Stimulated activated CD8-positive, alpha-beta memory T cell treated with anti-CD3 and anti-CD28 coated beads, Interleukin-4, amount 100 ng/mL, for 1 hour (primary cell): ENCODE results near the gene ST6GALNAC6.

Source experiments
- DNase-seq, 2 donors: peaks; one replicate each; pipeline ENCODE4 v3.0.0-alpha.2; 2020; ENCODE audit warnings: low read depth in 2 of 2, low spot score in 1 of 2

The ST6GALNAC6 gene

DNA sequence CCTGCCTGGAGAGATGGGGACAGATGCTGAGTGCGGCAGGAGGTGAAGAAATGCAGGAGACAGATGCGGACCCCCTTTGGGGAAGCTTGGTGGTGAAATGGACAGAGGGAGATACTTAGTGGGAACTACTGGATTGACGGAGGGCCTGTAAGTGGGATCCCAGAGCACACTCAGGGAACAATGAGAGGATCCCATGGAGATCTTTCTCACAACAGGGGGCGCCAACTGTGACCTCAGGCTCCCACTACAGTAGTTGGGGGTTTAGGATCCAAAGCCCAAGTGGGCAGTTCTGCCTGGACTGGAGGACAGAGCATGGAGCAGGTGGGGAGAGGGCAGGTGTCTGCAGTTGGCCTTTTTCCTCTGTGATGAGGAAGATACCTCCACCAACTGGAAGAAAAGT is 34.8 kb upstream of the ST6GALNAC6 start:
- DNase-seq = no peak

DNA sequence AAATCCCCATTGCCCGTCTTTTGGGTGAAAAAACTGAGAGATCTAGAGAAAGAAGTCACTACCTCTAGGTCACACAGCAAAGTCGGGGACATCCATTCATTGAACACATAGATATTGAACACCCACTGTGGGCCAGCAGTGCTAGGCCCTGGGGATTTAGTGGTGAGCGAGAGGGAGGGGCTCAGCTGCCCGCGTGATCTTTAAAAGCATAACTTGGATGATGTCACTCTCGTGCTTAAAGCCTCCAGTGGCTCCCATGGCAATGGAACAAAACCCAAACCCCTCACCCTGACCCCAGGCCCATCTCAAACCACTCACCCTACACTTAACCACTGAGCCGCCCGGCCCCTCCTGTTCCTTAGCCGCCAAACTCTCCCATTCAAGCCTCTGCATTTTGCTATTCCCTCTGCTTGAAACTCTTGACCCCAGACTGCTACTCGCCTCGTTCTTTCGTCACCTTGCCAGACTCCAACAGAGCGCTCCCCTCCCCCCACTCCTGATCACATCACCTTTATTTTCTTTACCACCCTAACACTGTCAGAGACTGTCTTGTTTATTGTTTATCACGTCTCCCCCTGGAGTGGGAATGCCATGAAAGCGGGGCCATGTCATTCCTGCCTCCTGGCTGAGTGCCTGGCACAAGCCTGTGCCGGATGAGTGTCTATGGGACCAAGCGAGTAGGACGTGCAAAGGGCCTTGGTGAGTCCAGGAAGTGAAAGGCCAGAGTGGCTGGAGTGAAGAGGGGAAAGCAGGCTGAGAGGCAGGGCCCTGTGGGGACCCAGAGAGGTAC is 31.9 kb upstream of the ST6GALNAC6 start:
- no peak for DNase-seq

DNA sequence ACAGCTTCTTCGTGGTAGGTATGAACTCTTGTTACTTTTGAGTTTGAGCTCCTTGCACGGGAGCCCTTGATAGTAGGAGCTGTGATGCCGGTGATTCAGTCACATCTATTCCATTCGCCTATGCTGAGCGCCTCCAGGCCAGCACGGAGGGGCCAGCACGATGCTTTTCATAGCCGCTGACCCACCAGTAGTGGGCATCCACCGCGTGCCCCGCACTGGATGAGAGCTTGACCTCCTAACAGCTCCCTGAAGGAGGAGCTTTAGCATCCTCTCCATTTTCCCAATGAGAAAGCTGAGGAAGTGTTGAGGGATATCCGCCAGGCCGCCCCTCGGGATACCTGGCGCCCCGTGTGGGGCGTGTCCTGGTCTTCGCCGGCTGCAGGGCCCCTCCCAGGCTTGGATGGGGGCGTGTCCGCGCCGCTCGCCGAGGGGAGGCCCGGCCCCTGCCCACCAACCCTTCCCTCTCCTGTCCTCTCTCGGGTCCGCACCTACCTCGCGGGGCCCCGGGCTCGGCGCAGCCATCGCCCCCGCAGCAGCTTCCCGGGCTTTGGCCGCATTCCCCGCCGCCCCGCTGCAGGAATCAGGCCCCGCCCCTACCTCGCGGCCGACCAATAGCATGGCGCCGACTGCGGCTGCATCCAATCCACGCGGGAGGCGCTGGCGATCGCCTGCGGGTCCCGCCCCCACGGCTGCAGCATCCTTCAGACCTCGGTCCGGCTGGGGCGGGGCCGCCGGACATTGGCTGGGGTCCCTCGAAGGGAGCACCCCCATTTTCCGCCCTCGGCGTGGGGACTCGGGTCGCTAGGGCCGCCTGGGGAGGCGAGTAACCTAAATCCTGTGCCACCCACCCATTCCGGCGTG is 31.1 kb upstream of the ST6GALNAC6 start, which contains the start of gene PIP5KL1:
TSS of gene PIP5KL1 (minus strand) at position 547 of the 861 bp plus-strand sequence. CDS start at position 522, 25 bp downstream.
- DNase-seq = no peak

DNA sequence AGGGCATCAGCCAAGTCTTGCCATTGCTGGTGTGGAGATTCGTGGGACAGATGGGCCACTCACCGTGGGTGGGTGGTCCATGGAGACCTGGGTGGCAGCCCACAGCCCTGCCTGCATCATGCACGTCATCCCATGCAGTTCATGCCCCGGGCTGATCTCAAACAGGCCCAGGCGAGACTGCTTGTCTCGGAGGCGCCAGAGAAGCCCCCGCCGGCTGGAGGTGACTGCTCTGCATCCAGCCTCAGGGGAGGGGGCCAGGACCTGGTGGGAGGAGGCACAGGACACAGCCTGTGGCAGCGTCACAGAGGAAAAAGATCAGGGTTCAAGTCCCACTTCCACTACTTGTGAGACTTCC is 30.2 kb upstream of the ST6GALNAC6 start:
- no peak for DNase-seq

DNA sequence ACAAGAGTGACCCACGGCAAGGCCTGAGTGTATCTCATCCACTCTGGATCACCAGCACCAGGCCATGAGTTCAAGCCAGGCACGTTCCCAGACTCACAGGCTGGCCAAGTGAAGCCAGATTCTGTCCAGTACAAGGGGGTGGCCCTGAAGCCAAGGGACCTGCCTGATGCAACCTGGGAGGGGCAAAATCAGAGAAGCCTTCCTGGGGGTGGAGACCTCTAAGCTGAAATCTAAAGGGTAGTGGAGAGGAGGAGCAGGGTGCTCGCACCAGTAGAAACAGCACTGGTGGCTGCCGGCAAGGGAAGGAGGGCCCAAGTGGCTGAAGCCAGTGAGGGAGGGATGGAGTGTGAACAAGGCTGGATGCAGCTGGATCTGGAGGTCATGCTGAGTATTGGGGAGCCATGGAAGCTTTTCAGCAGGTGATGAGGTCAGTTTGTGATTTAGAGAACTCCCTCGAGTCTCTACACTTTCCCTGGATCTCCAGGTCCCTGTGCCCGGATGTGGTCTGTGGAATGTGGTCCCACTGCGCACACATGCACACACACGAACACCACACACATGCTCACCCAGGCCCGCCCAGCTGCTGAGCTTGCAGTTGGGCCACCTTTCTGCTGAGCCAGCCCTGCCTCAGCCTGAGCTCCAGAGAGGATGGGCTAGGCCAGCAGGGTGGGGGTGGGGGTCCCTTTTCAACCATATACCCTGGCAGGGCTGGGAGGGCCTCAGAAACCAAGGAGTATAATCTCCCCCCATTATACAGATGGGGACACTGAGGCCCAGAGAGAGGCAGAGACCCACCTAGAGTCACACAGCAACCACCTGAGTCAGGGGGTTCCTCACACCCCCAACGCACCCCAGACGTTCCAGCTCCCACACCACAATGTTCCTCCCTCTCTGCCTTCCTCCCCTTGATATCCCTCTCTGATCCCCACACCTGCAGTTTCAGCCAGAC is 29.5 kb upstream of the ST6GALNAC6 start:
- no peak for DNase-seq

DNA sequence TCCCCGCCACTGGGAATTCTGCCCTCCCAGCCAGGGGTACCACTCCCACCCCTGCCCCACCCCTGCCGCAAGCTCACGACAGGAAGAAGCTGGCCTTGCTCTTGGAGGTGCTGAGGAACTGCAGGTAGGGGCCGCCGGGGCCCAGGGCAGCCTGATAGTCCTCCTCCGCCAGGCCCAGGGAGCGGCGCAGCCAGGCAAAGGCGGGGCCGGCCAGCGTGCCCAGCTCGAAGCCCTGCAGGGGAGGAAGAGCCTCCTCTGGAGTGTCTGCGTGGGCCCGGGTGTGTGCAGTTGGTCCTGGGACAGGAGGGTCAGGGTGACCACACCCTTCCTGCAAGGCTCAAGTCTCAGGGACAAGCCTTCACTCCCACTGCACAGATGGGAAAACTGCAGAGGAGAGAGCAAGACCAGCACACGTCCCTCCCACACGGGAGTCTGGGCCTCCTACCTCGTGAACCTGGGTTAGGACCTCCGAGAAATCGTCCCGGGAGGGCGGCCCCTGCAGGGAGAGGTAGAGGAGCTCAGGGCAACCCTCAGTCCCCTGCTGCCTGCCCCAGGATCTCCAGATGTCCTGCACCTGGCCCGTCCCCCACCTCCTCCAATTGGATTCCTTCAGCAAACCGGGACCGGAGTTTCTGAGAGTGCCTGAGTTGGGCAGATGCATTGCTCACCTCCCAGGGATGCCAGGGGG is 28.7 kb upstream of the ST6GALNAC6 start:
- no peak for DNase-seq

DNA sequence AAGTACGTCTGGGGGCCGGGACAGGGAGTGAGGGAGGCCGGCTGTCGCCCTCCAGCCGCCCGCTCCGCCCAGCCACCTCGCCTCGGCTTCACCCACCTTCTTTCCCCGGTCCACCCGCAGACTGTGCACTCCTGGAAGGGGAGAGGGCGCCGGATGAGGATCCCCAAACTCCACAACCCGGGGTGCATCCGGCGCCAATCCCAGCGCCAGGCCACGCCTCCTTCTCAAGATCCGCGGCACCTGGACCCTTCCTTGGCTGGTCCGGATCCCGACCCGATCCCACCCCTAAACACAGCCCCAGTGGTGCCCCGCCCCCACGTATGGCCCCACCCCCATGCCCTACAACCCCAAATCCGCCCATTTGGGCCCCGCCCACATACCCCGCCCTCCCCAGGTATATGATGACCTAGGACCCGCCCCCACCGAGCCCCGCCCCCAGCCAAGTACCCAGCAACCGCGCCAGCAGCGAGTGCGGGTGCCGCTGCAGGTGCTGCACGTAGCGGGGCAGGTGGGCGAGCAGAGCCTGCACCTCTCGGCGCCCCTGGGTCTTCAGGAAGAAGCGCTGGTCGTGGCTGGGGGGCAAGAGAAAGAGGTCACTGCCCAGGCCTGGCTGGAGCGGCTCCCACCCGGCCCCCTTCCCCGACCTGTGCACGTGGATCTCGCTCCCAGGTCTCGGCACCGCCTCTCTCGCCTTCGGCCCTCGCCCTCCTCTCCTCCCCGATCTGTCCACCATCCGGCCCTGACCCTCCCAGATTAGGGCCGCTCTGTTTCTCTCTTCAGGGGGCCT is 28.0 kb upstream of the ST6GALNAC6 start:
- DNase-seq = peak; percentile 56 to 63

DNA sequence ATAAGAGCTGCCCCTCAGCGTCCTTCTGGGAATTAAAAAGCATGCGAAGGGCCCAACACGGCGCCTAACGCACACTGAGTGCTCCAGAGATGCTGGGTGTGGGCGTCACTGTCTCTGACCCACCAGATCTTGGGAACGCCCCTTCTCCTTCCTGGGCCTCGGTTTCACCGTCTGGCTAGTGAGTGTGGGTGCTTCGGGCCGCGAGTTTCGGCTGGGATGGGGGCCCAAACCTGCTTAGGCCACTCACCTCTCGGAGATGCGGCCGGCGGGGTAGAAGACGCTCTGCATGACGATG is 27.4 kb upstream of the ST6GALNAC6 start:
- no peak for DNase-seq

DNA sequence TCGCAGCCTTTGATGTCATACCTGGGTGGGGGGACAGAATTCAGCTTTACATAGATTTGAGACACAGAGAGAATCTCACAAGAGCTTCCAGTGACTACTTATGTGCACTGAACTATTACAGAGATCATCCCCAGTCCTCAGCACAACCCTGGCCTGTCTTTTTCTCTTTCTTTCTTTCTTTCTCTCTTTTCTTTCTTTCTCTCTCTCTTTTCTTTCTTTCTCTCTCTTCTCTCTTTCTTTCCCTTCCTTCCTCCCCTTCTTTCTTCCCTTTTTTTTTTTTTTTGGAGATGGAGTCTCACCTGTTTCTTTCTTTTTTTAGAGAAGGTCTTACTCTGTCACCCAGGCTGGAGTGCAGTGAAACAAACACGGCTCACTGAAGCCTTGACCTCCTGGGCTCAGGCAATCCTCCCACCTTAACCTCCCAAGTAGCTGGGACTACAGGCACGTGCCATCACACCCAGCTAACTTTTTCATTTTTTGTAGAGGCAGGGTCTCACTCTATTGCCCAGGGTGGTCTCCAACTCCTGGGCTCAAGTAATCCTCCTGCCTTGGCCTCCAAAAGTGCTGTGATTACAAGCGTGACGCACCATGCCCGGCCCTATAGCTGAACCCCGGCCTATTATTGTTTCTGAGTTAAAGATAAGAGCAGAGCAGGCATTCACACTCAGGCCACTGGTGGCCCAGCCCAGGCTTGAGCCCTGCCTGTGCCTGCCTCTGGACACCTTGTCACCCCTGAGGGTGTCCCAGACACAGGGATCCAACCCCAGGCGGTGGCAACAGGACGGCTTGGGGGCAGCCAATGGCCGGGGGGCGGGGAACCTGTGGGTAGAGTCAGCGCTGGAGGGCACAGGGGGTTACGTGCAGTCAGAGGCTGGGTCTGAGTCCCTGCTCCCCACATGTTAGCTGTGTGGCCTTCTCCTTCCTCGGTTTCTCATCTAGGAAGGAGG is 26.8 kb upstream of the ST6GALNAC6 start:
- no peak for DNase-seq

DNA sequence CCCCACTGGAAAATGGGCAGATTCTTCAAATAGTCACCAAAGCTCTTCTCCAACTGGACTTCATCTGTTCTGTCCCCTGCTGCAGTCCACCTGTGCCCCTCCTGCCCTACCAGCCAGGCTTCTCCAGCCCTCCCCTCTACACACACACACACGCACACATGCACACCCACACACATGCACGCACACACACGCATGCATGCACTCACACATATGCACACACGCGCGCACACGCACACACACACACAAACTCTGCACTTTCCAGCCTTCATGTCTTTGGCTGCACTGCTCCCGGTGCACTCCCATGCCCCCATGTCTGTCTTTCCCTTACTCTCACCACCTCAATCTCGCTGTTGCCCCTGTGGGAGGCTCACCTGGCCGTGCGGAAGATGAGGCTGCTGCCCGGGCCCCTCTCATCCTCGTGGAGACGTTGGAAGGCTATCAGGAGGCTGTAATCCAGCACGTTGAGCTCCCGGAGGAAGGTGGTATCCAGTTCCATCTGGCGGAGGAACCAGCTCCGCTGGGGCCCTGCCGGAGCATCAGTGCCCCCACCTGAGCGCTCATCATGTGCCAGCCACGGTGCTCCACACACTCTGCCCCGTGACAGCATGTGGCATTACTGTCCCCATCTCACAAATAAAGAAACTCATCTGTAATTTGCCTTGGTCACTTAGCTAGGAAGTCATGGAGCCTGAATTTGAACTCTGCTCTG is 25.5 kb upstream of the ST6GALNAC6 start:
- DNase-seq = no peak

DNA sequence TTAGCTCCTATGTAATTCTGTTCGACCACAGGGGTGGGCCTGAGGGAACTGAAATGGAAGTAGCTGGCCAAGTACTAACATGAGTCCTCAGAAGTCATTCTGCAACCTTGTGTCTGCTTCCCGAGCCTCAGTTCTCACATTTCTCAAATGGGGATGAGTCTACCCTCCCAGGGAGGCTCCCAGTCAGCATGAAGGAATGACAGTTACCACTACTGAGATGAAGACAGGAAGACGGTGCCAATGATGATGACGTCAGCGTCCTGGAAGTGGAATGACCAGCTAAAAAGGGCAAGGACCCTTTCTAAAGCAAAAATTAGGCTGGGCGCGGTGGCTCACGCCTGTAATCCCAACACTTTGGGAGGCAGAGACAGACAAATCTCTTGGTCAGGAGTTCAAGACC is 24.4 kb upstream of the ST6GALNAC6 start:
- DNase-seq = no peak

DNA sequence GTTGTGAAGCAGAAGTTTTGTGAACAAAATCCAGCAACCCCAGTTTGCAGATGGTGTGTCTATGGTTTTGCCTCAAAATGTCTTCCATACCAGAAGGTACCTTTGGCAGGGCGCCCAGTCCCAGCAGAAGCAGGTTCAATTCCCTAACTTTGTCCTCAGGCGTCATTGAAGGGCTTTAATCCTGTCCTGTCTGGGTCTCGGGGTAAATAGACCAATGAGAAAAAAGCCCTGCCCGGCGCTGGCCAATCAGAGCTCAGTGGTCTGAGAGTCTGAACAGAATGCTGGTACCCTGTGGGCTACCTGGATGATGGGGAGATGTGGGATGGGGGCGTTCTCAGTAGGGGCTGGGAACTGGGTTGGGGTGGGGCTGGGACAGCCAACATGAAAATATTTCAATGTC is 23.6 kb upstream of the ST6GALNAC6 start:
- no peak for DNase-seq

DNA sequence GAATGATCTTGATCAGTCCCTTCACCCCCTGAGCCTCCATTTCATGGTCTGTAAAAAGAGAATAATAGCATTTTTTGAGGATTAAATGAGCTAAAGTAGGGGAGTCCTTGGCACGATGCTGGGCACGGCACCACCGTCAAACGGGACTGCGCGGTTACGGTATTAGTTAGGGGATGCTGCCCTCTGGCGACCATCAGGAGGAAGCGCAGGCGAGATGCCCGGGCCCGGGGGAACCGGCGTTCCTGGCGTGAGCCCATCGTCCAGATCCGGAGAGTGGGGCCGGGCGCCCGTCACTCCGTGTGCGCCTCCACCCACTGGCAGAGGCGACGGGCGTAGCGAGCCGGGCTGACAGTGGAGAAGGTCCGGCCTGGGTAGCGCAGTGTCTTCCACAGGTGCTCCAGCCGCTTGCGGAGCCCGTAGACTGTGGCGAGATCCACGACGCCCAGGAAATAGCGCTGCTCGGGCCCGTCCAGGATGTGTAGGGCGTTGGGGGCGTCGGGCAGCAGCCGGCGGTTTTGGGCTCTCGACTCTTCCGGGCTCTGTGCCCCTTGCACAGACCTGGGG is 22.2 kb upstream of the ST6GALNAC6 start:
- DNase-seq = peak; percentile 63 to 78

DNA sequence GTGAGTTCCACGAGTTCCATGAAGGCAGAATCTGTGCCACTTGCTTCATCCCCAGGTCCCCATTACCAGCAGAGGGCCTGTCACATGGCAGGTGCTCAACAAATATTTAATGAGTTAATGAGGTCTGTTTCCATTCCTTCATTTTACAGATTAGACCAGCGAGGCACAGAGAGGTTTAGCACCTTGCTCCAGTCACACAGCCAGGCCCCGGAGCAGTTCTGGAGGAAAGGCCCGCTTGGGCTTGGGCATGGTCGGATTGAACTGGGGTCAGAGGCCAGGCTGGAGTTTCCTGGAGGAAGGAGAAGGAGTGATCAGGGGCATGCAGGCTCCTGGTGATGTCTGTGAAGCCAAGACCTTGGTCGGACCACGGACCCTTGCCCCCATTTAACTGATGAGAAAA is 21.4 kb upstream of the ST6GALNAC6 start:
- DNase-seq = no peak

DNA sequence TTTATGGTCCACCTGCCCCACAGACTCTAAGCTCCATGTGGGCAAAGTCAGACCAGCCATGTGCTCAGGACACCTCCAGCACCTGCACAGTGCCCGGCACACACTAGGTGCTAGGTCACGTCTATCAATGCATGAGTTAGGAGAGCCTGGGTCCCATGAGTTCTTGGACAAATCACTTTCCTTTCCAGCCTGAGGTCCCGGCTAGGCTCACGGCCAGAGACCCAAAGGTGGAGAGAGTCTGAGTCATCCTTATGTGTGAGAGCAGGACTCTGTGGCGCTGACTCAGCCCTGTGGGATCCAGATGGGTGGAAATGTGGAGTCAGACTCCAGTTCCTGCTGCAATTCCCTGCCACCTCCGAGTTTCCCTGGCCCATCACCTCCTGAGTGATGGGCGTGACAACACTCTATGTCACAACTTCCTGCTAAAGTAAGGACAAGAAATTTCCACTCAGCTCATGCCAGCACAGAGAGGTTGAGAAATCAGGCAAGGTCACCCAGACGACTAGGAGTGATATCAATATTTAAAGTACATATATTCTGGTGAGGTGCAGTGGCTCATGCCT is 19.9 kb upstream of the ST6GALNAC6 start:
- DNase-seq = no peak

DNA sequence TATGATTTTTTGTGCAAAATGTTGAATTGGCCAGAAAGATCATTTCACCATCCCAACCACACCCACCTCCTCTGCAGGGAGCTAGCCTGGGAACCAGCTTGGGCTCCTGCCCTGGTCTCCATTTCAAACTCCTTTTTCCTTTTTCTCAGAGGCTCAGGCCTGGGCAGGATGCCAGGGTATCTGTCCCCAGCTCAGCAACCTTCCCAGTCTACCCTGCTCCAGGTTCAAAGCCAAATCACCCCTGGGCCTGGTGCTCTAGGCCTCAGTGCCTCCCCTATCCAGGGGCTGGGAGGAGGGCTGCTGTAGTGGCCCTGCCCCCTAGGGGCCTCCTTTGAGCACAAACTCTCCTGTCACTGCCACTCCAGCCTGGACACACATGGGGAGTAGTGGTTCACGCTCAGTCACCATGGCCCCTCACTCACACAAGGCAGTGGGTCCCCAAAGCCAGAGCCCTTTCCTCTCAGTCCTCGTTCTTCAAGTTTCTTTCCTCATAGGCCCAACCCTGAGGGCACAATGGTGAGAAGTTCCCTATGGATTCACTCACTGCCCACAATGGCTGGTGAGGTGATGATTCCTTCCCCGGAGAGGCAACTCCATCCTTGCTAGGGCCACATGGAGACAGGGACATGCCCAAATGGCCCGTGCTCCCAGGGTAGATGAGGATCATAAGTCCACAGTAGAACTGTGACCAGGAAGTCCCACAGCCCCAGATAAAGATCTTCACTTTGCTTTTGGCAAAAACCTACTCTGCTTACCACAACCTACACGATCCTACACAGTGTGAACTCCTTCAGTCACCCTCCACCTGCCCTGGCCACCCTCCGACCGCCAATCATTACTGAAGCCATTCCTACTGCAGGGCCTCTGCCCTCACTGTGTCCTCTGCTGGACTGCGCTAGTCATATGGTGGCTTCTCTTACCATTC is 19.0 kb upstream of the ST6GALNAC6 start:
- no peak for DNase-seq

DNA sequence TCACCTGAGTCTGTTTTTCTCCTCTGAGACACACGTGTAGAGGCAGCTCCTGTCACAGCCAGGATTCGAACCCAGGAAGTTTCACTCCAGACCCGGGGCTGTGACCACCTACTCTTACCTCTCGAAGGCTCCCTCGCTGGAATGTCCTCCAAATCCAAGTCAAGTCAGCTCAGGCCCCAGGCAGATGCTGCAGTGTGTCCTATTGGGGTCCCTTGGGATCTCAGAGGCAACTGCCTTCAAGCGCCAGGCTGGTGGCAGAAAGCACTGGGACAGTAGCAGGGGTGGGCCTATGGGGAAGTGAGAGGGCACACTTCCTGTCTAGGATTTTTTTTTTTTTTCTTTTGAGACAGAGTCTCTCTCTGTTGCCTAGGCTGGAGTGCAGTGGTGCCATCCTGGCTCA is 18.2 kb upstream of the ST6GALNAC6 start:
- no peak for DNase-seq
